HG03175 (cell line): Measurements from ENCODE around the gene WDR62.
"Not testable (repeated sequence)": the region's sequence is repeated elsewhere in the genome, so short reads cannot be mapped to it uniquely, and the experiment has no call there.

Experiments
- ATAC-seq: cut with Tn5 transposase; IDR thresholded peaks from one replicate; pipeline ENCODE4 v1.9.1; 2021; ENCODE audit warnings: mild to moderate bottlenecking, moderate library complexity; ENCODE audit not compliant: unreplicated experiment

Gene WDR62

DNA sequence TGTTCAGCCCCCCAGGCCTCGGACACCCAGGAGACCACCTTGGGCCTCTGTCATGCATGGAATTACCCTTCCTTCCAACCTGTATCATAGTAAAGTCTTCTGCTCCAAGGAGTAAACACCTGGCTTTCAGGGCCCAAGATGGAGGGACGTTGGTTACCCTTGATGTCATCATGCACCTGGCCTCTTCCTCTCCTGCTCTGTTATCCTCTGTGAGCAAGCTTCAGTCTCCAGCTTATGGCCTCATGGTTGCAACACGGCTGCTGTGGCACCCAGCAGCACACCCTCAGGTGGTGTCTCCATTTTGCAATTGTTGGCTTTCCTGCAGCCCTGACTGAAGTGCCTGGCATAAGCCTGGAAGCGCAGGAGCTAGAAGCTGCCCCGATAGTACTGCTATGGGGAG, 52.3 kb downstream of the WDR62 start:
- no peak for ATAC-seq

DNA sequence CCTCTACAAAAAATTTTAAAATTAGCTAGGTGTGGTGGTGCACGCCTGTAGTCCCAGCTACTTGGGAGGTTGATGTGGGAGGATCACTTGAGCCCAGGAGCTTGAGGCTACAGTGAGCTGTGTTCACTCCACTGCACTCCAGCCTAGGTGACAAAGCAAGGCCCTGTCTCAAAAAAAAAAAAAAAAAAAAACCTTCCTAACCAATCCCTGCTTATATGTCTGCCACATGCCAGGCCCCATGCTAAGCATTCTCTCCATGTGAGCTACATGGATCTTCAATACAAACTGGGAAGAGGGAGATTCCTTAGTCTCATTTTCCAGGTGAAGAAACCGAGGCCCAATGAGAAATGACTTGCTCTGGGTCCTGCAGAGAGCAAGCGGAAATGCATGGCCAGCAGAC, 54.0 kb downstream of the WDR62 start:
- ATAC-seq: no peak

DNA sequence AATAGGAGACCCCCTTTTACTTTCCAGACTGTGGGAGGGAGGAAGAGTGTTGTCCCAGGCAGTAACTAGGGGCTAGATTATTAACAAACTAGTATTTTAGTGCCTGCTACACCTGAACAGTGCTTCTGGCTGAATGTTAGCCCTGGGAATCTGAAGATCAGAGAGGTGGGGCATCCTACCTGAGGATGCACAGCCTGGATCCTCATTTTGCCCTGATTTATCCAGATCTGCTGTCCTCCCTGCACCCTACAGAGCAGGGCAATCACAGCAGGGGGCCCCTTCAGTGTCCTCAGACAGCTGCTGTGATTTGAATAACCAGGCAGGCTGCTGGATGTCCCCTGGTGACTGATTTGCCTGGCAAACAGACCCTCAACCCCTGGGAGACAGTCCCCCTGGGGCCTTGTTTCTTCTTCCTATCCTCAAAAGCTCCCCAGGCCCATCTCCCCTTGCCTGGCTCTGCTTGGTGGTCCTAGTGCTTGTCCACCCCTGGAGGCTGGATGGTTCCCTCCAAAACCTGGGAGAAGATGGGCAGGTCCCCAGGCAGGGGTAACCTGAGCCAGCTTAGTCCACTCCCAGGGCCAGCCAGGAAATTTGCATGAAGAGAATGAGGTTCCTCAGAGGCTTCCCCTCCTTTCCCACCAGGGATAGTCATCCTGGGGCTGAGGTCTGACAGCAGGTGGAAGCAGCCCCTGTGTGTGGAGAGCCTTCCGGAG, 55.9 kb downstream of the WDR62 start, which contains the start of gene OVOL3:
Gene OVOL3 (plus strand): TSS at position 657 of the 713 bp plus-strand sequence. CDS start 60 bp downstream, outside the sequence.
- no peak for ATAC-seq

DNA sequence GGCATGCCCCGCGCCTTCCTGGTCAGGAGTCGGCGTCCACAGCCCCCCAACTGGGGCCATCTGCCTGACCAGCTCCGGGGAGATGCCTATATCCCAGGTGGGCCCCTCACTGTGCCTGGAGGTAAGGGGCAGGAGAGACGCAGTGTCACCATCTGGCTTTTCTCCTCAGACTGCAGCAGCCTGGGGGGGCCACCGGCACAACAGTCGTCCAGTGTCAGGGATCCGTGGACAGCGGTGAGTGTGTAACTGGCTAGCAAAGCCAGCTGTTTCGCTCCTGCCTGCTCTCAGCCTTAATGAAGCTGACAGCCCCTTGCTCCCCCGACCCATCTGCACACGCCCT, 56.5 kb downstream of the WDR62 start:
- no peak for ATAC-seq

DNA sequence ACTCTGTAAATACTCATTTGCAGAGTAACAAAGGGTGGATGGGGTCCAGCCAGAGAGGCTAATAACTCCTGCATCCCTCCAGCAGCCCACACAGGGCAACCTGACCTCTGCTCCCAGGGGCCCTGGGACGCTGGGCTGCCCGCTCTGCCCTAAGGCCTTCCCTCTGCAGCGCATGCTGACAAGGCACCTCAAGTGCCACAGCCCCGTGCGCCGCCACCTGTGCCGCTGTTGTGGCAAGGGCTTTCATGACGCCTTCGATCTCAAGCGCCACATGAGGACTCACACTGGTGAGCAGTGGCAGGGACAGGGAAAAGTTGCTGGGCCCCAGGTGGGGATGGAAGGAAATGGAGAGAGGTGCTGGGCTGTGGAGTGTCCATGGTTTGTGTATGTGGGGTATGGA, 58.0 kb downstream of the WDR62 start:
- no peak for ATAC-seq

DNA sequence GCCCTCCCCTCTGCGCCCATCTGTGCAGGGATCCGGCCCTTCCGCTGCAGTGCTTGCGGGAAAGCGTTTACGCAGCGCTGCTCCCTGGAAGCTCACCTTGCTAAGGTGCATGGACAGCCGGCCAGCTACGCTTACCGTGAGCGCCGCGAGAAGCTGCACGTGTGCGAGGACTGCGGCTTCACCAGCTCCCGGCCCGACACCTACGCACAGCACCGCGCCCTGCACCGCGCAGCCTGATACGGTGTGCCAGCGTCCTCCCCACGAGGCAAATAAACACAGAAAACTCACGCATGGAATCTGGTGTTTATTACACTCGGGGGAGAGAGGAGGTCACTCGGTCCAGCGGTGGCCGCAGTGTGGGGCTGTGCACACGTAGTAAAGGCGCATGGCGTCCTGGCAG, 58.7 kb downstream of the WDR62 start:
- ATAC-seq: no peak

DNA sequence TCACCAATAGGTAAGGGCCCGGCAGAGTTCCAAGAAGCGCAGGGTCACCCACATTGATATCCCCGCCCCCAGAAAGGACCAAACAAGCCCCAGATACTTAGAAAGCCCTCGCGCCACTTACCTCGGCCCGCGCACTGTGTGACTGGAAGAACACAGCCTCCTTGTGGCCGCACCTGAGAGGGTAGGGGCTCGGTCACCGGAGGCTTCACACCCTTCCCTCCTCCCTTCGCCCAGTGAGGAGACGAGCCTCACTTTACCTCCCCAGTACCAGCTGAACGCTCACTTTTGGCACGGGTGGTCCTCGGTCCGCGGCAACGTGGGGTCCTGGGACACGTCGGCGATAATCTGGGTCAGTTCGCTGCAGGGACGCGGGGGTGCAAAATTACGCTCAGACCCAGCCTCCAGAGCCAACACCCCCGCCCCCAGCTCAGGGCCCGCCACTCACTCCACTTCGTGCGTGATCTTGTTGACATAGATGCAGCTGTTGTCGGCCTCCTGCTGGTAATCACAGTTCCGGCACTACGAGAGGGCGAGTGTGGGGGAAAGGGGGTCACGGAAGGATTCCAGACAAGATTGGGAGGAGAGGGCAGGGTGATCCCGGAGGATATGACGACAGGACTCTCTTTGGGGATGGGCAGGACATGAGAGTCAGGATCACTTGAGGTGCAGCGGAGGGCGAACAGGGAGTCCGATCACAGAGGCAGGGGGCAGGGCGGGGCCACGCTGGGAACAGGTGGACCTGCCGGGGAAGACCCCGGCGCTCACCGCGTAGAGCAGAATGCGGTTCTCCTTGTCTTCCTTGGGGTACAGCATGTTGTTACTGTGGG, 59.4 kb downstream of the WDR62 start:
- peak; percentile 2 for ATAC-seq

DNA sequence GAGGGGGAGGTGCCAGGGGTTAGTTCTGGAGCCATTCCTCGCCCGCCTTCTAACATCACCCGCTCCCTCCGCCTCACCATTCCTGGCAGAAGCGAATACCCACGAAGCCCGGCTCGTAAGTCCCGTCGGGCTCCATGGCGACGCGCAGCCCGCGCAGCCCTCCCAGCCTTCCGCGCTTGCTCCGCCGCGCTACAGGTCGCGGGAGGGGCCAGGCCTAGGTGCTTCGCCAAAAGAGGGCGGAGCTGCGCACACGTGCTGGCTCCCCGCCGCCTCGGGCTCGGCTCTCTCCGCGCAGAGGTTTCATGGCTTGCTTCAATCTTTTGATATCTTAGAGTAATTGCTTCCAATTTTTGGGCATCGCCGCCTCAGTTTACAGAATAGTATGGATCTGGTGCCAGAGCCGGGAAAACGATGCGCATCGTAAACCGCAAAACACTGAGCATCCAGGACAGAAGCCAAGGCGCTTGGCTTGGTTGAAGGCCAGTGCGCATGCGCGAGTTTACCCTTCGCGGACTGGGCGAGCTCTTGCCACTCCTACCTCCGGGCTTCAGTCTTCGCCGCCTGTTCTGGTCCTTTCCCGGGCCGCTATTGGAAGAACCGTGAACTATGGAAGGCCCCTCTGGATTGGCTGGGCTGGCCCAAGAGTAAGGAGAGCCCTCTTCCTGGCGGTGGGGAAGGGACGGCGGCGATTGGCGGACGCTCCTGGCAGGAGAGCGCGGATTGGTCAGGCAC, 60.2 kb downstream of the WDR62 start, which contains the start of gene POLR2I:
Gene POLR2I (minus strand): TSS at position 155 of the 732 bp plus-strand sequence. CDS start 19 bp downstream, at position 136.
- peak; percentile 86 for ATAC-seq

DNA sequence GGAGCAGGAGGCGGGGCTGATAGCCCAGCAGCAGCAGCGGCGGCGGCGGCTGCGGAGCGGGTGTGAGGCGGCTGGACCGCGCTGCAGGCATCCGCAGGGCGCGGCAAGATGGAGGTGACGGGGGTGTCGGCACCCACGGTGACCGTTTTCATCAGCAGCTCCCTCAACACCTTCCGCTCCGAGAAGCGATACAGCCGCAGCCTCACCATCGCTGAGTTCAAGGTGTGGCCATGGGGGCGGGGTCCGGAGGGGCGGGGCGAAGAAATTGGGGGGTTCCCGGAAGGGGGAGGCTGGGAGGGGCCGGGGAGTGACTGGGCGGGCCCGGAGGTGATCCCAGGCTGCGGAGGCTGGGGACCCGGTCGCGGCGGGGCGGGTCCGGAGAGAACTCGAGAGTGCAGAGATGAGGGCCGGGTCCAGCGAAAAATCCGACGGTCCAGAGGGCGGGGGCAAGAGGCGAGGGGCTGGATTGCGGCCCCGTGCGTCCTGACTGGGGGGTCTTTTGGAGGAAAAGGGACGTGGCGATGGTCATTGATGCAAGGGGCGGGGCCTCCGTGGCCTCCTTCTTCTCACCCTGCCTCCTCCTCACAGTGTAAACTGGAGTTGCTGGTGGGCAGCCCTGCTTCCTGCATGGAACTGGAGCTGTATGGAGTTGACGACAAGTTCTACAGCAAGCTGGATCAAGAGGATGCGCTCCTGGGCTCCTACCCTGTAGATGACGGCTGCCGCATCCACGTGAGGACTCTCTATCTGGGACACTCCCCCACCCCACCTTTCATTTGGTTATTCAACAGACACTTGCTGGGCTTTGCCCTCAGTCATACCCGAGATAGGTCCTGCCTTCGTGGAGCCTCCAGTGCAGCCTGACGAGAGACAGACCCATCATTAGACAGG, 61.0 kb downstream of the WDR62 start, which contains the start of gene TBCB:
Gene TBCB (plus strand): TSS at position 16 of the 891 bp plus-strand sequence. CDS start 93 bp downstream, at position 109.
- ATAC-seq: no peak

DNA sequence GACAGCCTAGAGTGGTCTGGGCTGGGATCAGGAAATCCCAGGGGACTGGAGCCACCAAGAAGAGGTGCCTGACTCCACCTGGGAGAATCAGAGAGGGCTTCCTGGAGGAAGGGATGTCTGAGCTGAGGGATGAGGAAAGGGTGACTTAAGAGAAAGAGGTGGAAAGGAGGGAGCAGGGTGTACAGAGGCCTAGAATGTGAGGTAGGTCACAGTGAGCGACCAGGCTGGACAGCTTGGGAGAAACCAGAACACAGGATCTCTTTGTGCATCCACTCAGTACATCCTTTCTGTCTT, 61.6 kb downstream of the WDR62 start:
- no peak for ATAC-seq

DNA sequence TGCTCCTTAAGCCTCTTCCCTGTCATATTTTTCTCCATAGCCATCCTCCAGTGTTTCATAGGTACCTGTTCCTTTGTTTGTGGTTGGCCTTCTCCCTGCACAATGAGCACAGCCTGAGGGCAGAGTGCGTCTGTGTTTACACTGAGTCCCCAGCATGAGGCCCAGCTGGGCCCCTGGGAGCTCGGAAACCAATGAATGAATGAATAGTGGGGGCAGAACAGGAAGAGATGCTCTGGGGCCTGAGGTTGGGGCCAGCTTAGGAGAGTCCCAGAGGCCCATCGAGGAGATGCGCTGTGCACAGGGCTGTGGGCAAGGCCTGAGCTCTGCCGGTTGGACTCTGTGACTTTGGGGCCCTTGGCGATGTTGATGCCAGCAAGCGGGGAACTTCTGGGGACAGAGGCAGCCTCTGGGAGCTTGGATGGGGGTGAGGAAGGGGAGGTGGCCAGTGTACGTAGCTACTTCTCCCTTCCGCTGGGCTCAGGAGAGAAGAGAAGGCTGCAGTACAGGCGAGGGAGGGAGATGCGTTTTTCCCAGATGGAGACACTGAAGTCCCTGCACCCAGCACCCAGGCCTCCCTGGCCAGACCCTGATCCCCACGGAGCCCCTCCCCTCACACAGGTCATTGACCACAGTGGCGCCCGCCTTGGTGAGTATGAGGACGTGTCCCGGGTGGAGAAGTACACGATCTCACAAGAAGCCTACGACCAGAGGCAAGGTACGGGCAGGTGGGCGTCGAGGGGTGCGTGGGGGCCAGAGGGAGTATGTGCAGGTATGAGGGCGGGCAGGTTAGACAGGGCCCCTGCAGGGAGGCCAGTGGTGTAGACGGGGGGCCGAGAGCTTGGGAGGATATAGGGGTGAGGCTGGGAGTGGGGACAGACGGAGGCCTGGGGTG, 65.6 kb downstream of the WDR62 start:
- ATAC-seq: no peak

DNA sequence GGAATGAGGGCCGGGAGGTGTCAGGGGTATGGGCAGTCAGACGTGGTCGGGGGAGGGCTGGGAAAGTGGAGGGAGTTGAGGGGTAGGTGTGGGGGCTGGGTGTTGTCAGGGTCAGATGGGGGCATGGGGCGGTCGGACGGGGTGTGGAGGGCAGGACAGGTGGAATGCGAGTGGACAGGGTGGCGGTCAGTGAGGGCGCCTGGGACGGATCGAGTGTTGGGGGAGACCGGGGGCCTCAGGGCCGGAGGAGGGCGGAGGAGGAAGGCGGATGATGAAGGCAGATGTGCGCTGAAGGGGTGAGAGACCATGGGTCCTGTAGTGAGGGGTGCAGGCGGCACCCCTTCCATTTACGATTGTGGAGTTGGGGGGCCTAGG, 66.3 kb downstream of the WDR62 start:
- ATAC-seq: no peak

DNA sequence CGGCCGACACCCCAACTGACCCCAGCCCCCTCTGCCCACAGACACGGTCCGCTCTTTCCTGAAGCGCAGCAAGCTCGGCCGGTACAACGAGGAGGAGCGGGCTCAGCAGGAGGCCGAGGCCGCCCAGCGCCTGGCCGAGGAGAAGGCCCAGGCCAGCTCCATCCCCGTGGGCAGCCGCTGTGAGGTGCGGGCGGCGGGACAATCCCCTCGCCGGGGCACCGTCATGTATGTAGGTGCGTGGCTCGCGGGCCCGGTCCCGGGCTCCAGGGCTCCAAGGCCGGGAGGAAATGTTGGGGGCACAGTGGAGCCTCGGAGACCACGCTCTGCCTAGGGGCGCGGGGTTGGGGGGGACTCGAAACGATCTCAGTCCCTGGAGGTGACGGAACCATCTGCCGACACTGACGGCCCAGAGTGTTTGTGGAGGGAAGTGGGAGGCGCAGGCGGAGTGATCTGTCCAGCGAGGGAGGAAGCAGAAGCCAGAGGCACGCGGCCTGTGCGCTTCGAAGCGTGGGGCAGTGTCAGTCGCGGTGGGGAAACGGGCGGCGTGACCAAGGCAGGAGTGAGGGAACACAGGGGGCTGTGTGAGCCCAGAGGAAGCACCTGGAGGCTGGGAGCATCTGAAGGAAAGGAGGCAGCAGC, 66.9 kb downstream of the WDR62 start:
- ATAC-seq: no peak

DNA sequence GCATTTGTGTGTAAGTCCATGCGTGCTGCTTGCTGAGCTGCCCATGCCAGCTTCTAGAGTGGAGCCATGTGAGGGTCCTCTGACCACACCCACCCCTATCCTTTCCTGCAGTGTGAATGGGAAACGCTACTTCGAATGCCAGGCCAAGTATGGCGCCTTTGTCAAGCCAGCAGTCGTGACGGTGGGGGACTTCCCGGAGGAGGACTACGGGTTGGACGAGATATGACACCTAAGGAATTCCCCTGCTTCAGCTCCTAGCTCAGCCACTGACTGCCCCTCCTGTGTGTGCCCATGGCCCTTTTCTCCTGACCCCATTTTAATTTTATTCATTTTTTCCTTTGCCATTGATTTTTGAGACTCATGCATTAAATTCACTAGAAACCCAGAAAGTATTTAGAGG, 70.9 kb downstream of the WDR62 start:
- ATAC-seq: no peak

DNA sequence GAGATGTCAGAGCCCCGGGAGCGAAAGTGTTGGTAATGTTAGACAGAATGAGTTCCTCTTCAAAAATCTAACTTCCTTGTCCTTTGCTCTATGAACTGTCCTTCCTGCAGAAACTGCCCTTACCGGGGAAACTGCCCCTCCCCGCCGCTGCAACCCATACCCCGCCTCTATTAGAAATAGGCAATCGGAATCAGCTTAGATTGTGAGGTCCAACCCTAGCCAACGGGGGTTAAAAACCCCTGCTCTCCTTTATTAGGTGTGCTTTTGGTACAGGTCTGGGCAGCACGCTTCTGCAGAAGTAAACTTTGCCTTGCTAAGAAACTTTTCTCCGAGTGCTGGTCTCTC, 73.7 kb downstream of the WDR62 start:
- no peak for ATAC-seq

DNA sequence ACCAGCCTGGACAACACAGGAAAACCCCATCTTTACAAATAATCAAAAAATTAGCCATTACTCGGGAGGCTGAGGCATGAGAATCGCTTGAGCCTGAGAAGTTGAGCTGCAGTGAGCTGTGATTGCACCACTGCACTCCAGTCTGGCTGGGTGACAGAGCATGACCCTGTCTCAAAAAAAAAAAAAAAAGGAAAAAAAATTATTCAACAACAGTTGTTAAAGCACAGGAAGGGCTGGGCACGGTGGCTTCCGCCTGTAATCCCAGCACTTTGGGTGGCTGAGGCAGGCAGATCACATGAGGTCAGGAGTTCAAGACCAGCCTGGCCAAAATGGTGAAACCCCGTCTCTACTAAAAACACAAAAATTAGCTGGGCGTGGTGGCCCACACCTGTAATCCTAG, 76.5 kb downstream of the WDR62 start:
- not testable (repeated sequence) for ATAC-seq

DNA sequence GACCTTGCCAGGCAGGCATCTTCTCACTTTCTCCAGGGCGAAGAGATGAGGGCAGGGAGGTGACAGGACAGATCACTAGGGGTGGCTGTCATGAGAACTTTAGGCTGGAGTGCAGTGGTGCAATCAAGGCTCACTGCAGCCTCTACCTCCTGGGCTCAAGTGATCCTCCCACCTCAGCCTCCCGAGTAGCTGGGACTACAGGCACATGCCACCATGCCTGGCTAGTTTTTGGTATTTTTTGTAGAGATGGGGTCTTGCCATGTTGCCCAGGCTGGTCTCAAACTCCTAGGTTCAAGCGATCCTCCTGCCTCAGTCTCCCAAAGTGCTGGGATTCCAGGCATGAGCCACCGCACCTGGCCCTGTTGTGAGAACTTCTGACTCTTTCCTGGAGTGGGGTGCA, 80.2 kb downstream of the WDR62 start:
- not testable (repeated sequence) for ATAC-seq

DNA sequence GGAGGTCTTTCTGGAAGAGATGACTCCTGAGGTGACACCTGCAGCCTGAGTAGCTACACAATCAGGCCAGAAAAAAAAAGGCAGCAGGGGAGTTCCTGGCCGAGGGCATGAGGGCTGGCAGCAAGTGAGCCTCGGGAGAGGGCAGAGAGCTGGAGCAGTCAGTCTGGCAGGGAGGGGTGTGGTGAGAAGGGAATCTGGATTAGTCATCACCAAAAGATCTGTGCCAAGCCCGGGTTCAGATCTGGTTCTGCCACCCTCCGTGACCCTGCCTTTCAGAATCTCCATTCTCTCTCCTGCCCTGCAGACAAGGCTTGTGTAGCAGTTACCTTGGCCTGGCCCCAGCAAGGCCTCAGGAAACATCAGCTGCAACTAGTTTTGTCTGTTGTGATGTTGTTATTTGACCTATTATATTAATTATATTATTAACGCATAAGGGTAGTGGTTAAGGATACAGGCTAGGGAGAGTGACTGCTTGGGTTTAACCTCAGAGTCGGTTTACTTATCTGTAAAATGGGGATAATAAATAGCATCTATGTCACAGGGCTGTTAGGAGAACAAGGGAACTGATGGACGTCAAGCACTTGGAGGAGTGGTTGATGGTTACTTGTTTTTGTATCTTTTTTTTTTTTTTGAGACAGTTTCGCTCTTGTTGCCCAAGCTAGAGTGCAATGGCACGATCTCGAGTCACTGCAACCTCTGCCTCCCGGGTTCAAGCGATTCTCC, 82.4 kb downstream of the WDR62 start:
- ATAC-seq: no peak

DNA sequence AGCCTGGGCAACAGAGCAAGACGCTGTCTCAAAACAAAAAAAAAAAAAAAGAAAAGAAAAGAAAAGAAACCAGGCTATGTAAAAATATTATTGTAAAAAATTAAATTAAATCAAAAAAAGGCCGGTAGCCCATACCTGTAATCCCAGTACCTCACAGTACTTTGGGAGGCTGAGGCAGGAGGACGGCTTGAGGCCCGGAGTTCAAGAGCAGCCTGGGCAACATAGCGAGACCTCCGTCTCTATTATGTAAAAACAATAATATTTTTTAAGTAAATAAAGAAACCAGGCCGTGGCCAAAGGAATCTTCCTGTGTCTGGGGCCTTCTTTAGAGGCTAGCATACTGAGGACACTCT, 84.4 kb downstream of the WDR62 start:
- ATAC-seq: no peak
